PC-9 (cell line): ENCODE measurements around the gene CDC37L1. TPM values are rescaled to one million over a fixed set of nuclear protein-coding genes. Genes with fewer than 3 reads are reported as not detected.

Experiments
- BruUV-seq: library from RNA; stranded (reverse); fragments of 400-500 nt; replicated peaks from 2 replicates; lab custom pipeline; 2021; lab: Mats Ljungman, UMichigan
- CTCF ChIA-PET: fragments of 300-600 bp; sonication (Branson Sonifier 250); formaldehyde crosslinking; loops from one replicate; lab custom pipeline; 2022; ENCODE audit warnings: antibody characterized with exemption; lab: Charles Lee
- POLR2A ChIA-PET: fragments of 300-600 bp; sonication (Branson Sonifier 250); formaldehyde crosslinking; loops from one replicate; lab custom pipeline; 2022; ENCODE audit warnings: antibody characterized with exemption; ENCODE audit not compliant: unreplicated experiment; lab: Charles Lee
- DNase-seq, 2 experiments: peaks; one replicate each; pipeline versions ENCODE4 v3.0.0 to v3.0.0-alpha.2; 2015 to 2022; ENCODE audit warnings: mixed read lengths in 1 of 2
- H2AFZ ChIP-seq: fragments of 200-600 bp; sonication (generic); 2 replicates; pipeline ENCODE4 v1.8.1; 2017; ENCODE audit warnings: antibody characterized with exemption
- H3F3A ChIP-seq: fragments of 200-600 bp; sonication (generic); 2 replicates; pipeline ENCODE4 v1.8.1; 2017; ENCODE audit warnings: antibody characterized with exemption, mild to moderate bottlenecking, low read depth; ENCODE audit not compliant: insufficient read depth
- H3K27ac ChIP-seq: fragments of 200-600 bp; sonication (generic); 2 replicates; pipeline ENCODE4 v1.6.1; 2016; ENCODE audit warnings: mixed run types
- H3K27me3 ChIP-seq: fragments of 200-600 bp; sonication (generic); 2 replicates; pipeline ENCODE4 v1.6.1; 2016; ENCODE audit warnings: low read depth, mixed run types; ENCODE audit not compliant: insufficient read depth
- H3K36me3 ChIP-seq: fragments of 200-600 bp; sonication (generic); 2 replicates; pipeline ENCODE4 v1.6.1; 2016; ENCODE audit warnings: low read depth, mixed run types
- H3K4me1 ChIP-seq: fragments of 200-600 bp; sonication (generic); replicated peaks from 2 replicates; pipeline ENCODE4 v1.6.1; 2016; ENCODE audit warnings: mixed run types; ENCODE audit not compliant: insufficient read depth
- H3K4me2 ChIP-seq: fragments of 200-600 bp; sonication (generic); 2 replicates; pipeline ENCODE4 v1.6.1; 2017; ENCODE audit warnings: mixed run types
- H3K4me3 ChIP-seq: fragments of 200-600 bp; sonication (generic); 2 replicates; pipeline ENCODE4 v1.6.1; 2016; ENCODE audit warnings: mixed run types
- H3K79me2 ChIP-seq: fragments of 200-600 bp; sonication (generic); 2 replicates; pipeline ENCODE4 v1.6.1; 2017; ENCODE audit warnings: low read depth, mixed run types
- H3K9me2 ChIP-seq: fragments of 200-600 bp; sonication (generic); 2 replicates; pipeline ENCODE4 v1.8.1; 2017; ENCODE audit warnings: mild to moderate bottlenecking; ENCODE audit not compliant: insufficient read depth
- H3K9me3 ChIP-seq: fragments of 200-600 bp; sonication (generic); 2 replicates; pipeline ENCODE4 v1.8.1; 2016; ENCODE audit warnings: low read depth; ENCODE audit not compliant: insufficient read depth
- H4K20me1 ChIP-seq: fragments of 200-600 bp; sonication (generic); 2 replicates; pipeline ENCODE4 v1.8.1; 2017; ENCODE audit not compliant: insufficient read depth
- CTCF ChIP-seq: fragments of 200-600 bp; sonication (generic); conservative IDR thresholded peaks from 2 replicates; pipeline ENCODE4 v1.6.1; 2017; ENCODE audit warnings: mixed run types, antibody characterized with exemption, mild to moderate bottlenecking, moderate library complexity
- EZH2 ChIP-seq: fragments of 200-600 bp; sonication (generic); IDR thresholded peaks from 2 replicates; pipeline ENCODE4 v1.8.0; 2017; ENCODE audit warnings: antibody characterized with exemption, low read depth
- intact Hi-C: fragments of 100-400 bp; cut with micrococcal nuclease; formaldehyde crosslinking; loops from one replicate; pipeline ENCODE4 v1.10.0; 2022; ENCODE audit not compliant: unreplicated experiment
- total RNA-seq: library from RNA; stranded (reverse); gene quantifications from 2 replicates; pipeline ENCODE4 v1.2.3, GENCODE V29; 2021

Gene CDC37L1
- total RNA-seq, 1 experiment from 2014 or later, result 6.7 TPM

GRCh38 chr9:4738866-4739586 is 59.7 kb downstream of the CDC37L1 start:
- Histone ChIP-seq H3F3A (0 out of 2 replicates have a peak, but pooled peaks cover 6% of the 10 kb centered on the region), H4K20me1 (no peaks in the 10 kb centered on the region), H3K27me3 (no peaks in the 10 kb centered on the region), H3K4me1 (peaks cover 16% of the 10 kb centered on the region), H3K27ac (0 out of 2 replicates have a peak overlapping the region, but pooled peaks have one; percentile 21), H3K4me2 (peak overlapping the region; percentile 85), H3K79me2 (peaks cover 51% of the 10 kb centered on the region), H3K36me3 (0 out of 2 replicates have a peak, but pooled peaks cover 5% of the 10 kb centered on the region), H3K9me3 (no peaks in the 10 kb centered on the region), H3K9me2 (no peaks in the 10 kb centered on the region), H2AFZ (peak overlapping the region; percentile 84), H3K4me3 (peak overlapping the region; percentile 73)
- POLR2A ChIA-PET, result no interaction called here
- intact Hi-C loops, result no loop called here
- DNase-seq, result no peak
- BruUV-seq, result no TSS peak
- CTCF ChIA-PET, result no interaction called here
- no peak for TF ChIP-seq CTCF
- TF ChIP-seq EZH2, result no peak

- CTCF ChIA-PET, result interaction anchor here (0.5 kb wide), 1 partner anchor 19 kb away, joined by 4 read pairs; no protein-coding TSS in a partner anchor
- 0 out of 2 replicates have a peak, but pooled peaks cover under 1% of the 10 kb centered on the region for H3K36me3 ChIP-seq
- intact Hi-C loops, result loop anchor here (2.0 to 10.0 kb wide), 2 partner anchors 77 to 355 kb away; partner anchors contain the start of gene PLPP6
Measured at GRCh38 chr9:4739587-4740387, 60.4 kb downstream of the CDC37L1 start.

More at GRCh38 chr9:4739587-4740387, 60.4 kb downstream of the CDC37L1 start:
- H3K27me3 ChIP-seq, result no peaks in the 10 kb centered on the region
- peak overlapping the region; percentile 85 for H3K4me2 ChIP-seq
- H3K79me2 ChIP-seq, result peaks cover 44% of the 10 kb centered on the region
- H3K9me2 ChIP-seq, result no peaks in the 10 kb centered on the region
- H3K9me3 ChIP-seq, result no peaks in the 10 kb centered on the region
- DNase-seq, result no peak
- no peaks in the 10 kb centered on the region for H4K20me1 ChIP-seq
- POLR2A ChIA-PET, result interaction anchor here (0.6 kb wide), 1 partner anchor 497 kb away, joined by 4 read pairs; no protein-coding TSS in a partner anchor
- peaks cover 16% of the 10 kb centered on the region for H3K4me1 ChIP-seq
- TF ChIP-seq CTCF, result no peak
- no peak for TF ChIP-seq EZH2
- peak overlapping the region; percentile 92 for H2AFZ ChIP-seq
- TSS peak; percentile 48 for BruUV-seq
- H3K27ac ChIP-seq, result peak overlapping the region; percentile 49
- 0 out of 2 replicates have a peak, but pooled peaks cover 6% of the 10 kb centered on the region for H3F3A ChIP-seq
- peak overlapping the region; percentile 73 for H3K4me3 ChIP-seq
